Posterior cingulate gyrus (tissue), 11 donors: Measurements from ENCODE around the gene FSTL4.

Experiments used
- DNase-seq, 10 donors: peaks; one replicate each; pipeline versions ENCODE4 v3.0.0 to v3.0.0-alpha.2; 2020 to 2021; ENCODE audit warnings: mixed read lengths in 3 of 10
- intact Hi-C: fragments of 100-400 bp; cut with DNase I; formaldehyde crosslinking; loops from one replicate; pipeline ENCODE4 v1.15.1; 2023

The FSTL4 gene

GRCh38 chr5:133321286-133321832 lies 291.0 kb downstream of the FSTL4 start:
- intact Hi-C loops: no loop called here
- peak in 2 of 10 donors; percentile 42 to 54 for DNase-seq

- no peak for DNase-seq
- intact Hi-C loops: no loop called here
Measured at GRCh38 chr5:133319905-133320520, 292.3 kb downstream of the FSTL4 start.

DNA sequence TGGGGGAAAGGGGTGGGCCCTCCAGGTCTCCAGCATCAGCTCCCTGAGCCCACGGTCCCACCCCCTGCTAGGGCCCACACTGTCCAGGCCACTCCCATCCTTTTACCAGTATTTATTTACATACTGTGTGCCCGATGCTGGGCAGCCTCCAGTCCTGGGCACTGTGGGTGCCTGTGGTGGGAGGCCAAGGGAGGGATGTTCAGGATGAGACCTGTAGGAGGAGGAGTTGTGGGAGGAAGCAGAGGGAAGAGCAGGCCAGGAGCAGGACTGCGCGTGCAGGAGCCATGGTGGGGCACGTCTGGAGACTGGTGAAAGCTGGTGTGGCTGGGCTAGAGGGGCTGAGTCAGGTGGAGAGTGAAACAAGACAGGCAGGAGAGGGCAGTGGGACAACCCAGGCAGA lies 293.1 kb downstream of the FSTL4 start:
- intact Hi-C loops: no loop called here
- peak in 2 of 10 donors; percentile 25 to 41 for DNase-seq

DNA sequence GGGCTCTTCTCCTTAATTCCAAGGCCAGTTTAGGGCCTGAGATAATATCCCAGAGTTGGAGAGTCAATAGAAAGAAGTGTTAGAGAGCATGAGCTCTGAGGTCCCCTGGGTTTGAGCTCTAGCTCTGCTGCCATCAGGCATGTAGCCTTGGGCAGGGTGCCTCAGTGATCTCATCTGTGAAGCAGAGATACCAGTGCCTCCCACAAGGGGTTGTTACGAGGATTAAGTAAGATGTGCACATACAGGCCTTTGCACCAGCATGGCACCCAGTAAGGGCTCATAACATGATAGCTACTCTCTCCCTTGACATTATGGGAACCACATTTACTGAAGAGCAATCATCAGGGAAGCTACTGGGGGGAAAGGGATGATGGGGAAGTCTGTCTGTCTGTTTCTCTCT lies 294.8 kb downstream of the FSTL4 start:
- peak in 1 of 10 donors; percentile 25 for DNase-seq
- intact Hi-C loops: no loop called here

DNA sequence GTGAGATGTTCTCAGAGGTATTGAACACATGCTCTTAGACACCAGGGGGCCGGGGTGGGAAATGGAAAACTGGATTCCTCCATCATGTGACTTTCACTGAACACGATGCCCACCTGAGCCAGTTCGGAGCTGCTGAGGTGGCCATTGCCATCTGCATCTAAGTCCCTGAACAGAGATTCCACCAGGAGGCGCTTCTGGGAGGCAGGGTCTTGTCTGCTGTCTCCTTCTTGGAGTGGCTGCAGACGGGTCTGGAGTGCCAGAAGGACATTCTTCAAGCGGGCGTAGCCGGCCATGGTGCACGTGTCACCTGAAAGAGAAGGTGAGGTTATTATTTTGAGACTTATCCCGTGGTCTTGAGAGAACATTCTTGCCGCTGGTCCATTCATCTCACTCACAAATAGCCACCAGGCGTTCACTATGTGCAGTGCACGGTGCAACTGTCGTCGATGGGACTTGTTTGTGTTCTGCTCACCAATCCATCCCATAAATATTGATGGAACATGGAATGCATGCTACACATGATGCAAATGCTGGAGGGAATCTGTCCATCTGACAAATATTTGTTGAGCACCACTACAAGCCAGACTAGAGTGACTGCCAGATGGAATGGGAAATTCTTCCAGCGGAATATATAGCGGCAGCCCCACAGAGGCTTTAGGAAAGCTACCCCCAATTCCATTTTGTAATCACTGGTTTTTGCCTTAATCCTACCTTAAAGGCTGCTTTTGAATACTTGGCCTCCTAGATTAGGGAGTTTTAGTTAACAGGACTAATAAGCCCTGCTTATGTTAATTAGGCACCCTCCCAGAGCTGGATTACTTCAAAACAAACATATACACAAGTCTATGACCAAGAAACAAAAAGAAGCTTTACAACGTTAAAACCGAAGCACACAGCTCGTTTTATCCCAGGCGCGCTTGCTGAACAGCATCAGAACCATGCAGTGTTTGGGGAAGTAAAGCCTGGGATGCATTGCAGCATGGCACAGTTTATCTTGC lies 295.7 kb downstream of the FSTL4 start:
- DNase-seq: peak in 1 of 10 donors; percentile 57
- intact Hi-C loops: no loop called here

DNA sequence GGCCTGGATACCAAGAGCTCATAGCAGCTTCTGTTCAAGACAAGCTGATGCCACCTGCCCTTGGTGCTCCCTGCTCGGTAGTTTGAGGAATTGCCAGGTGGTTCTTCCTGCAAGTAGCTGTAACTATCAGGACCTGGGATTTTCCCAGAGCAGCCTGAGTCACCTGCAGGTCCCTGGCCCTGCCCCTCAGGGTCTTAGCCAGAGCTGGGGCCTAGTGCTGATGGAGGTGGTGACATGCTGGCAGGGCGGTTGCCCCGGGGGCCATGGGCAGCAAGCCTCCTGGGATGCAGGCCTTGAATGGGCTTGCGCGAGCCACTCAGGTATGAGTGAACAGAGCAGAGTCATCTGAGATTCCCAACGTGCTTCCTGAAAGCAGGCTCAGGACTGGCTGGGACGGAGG lies 298.3 kb downstream of the FSTL4 start:
- no peak for DNase-seq
- intact Hi-C loops: no loop called here

- intact Hi-C loops: no loop called here
- peak in 1 of 10 donors; percentile 1 for DNase-seq
Measured at GRCh38 chr5:133311176-133311575, 301.2 kb downstream of the FSTL4 start.

DNA sequence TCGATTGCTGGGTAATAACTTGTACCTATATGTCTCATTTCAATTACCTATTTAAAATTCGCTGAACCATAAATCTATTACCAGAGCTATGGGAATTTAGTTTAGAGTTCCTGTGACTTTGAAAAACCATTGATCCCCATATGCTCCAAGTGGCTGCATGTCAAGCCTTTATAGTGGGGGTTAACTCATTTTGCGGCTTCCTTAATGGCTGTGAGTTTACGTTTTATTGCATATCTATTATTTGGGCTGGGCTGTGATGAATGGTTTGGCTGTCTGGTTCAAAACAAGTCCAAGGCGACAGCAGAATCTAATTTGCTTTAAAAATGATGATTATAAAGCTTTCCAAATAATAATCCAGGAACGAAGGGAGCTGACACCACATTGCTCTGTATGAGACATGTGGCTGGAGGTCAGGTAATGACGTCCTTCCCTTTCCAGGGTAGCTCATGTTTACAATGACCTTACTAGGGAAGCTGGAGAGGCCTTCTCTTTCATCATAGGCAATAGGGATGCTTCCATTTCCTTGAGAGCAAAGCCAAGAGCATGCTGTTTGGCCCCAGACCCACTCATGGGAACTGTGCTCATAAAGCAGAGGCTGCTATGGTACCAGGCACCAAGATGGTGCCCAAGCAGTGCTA lies 302.2 kb downstream of the FSTL4 start:
- intact Hi-C loops: no loop called here
- DNase-seq: peak in 1 of 10 donors; percentile 4

DNA sequence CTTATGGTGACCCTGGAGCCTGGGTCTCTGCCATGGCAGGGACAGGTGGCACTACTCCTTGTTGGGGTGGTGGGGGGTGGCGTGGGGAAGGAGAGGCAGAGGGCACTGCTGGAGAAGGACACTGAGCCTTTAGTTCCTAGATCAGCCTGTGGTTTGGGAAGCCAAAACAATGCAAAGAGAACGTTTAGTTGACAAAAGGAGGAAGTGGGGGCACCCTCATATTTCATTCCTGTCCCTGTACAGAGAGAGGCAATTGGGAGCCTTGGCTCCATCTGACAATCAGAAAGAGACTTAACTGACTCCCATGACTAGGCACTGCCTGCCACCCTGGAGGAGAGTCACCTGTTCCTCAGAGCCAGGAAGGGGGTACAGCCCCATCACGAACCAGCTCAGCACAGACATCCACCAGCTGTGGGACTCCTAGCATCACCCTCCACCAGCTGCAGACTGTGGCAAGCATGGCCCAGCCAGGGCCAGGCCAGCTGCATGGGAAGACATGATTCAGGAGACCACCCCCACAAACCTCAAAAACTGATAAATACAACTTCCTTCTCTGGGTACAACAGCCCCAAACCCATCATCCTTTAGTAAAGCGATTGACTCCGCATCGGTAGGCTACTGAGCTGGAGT lies 303.1 kb downstream of the FSTL4 start:
- intact Hi-C loops: no loop called here
- peak in 1 of 10 donors; percentile 27 for DNase-seq

- no peak for DNase-seq
- intact Hi-C loops: no loop called here
Measured at GRCh38 chr5:133307275-133307674, 305.1 kb downstream of the FSTL4 start.

DNA sequence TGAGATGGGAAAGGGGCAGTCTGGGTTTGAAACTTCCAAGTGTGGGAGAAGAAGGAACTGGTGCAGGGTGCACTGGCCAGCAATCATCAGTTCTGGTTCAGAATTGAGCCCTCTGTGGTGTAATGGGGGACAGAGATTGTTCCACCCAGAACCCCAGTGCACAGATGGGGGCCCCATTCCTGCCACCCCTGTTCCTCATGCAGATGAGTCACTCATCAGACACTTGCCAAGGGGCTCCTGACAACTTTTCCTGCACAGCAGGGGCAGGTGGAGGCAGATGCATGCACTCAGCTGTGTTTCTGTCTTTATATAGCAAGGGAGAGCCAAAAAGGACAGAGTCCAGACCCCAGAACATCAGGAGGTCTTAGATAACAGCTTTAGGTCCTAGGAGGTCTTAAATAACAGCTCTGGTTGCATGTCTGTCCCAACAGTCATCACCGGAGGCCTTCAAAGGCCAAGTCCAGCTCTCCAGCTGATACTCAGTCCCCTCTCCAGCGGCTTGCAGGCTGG lies 307.6 kb downstream of the FSTL4 start:
- intact Hi-C loops: no loop called here
- peak in 1 of 10 donors; percentile 52 for DNase-seq

DNA sequence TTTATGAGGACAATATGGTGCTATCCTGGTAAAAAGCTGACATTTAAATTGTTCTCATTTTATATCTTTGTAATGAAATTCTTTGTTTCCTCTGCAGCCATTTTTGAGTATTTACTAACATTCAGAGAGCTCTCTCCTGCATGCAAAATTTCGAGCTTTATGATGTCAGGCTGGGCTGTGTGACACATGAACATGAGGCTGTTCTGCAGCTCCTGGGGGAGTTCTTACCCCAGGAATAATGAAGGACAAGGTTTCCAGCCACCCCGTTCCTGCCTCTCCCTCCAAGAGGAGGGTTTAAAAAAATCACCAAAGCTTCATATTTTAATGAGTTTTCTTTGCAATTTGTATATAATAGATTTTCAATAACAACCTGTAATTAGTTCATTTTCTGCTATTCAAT lies 308.2 kb downstream of the FSTL4 start:
- intact Hi-C loops: no loop called here
- DNase-seq: peak in 1 of 10 donors; percentile 25

DNA sequence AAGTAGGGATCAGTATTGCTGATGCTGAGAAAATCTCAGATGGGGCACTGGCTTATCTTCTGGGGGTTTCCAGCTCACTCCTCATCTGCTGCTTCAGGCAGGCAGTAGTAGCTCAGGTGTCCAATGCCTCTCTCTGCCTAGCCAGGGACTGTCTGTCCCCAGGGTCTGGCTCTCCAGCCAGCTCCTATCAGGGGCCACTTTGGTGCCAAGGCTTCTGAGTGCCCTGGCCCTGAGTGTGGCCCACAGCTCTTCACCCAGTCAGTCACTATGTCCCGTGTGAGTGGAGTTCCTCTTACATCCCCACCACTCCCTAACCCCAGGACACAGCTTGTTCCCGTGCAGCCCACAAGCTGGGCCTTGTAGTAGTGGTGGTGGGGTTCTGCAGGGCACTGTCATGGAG lies 309.0 kb downstream of the FSTL4 start:
- intact Hi-C loops: no loop called here
- DNase-seq: no peak

DNA sequence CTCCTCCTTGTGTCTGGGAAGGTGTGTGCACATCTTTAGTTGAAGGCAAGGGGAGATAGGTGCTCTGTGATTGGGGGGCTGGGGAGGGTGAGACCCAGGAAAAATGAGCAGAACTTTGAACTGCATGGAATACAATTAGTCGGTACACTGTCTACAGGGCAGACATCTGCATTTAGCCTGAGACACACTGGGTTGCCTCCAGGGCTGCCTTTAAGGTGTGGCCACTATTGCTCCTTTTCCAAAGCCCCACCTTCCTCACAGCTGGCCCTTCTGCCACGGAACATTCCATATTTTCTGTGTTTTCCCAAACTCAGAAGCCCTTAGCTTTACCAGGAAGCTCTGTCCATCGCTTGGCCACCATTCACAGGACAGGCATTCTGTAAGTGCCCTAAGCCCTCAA lies 312.6 kb downstream of the FSTL4 start:
- DNase-seq: peak in 1 of 10 donors; percentile 2
- intact Hi-C loops: no loop called here

DNA sequence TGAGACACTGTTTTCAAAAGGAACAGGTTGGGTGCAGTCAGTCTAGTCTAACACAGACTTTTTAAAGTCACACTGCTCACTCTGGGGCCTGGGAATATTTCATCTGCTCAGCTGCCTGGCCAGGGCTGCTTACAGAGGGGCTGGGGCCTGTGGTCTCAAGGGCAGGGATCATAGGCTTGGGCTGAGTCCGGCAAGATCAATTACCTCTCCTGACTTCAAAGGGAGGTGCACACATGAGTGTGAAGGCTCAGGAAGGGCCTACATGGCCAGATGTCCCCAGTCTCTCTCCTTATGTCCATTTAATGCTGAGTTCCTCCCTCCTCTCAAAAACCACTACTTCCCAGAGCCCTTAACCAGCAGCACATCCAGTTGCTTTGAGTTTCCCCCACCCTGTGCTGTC lies 313.3 kb downstream of the FSTL4 start:
- DNase-seq: no peak
- intact Hi-C loops: no loop called here

DNA sequence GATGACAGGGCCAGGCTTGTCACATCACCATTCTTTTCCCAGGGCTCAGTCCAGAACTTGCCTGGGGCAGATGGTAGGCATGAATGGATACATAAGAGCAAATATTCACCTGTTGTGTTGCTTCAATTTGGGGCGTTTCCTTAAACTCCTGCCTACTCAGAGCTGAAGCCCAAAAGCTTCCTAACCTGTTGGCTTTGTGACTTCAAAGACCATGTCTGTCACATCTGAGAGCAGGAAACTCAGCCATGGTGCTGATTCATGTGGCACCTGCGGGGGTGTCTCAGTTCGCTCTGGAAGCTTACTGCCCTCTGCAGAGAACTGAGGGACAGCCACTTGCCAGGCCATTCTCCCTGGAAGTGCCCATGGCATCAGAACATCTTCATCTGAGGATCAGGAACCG lies 313.9 kb downstream of the FSTL4 start:
- peak in 1 of 10 donors; percentile 54 for DNase-seq
- intact Hi-C loops: no loop called here

DNA sequence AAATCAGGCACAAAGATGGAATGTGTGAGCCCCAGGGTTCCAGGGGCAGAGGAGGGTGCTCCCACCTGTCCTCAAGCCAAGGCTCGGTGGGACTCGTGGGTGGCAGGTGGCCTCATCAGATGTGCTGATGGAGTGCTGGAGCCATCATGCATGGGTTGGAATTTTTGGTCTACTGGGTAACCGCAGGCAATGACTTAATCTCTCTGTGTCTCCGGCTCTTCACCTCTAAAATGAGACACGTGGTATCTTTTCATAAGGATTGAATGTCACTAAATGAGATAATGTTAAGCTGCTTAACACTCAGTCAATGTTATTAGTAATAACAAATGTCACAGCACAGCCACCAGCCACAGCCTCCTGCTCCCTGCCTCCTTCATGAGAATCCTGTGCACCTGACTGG lies 315.0 kb downstream of the FSTL4 start:
- intact Hi-C loops: no loop called here
- DNase-seq: no peak

DNA sequence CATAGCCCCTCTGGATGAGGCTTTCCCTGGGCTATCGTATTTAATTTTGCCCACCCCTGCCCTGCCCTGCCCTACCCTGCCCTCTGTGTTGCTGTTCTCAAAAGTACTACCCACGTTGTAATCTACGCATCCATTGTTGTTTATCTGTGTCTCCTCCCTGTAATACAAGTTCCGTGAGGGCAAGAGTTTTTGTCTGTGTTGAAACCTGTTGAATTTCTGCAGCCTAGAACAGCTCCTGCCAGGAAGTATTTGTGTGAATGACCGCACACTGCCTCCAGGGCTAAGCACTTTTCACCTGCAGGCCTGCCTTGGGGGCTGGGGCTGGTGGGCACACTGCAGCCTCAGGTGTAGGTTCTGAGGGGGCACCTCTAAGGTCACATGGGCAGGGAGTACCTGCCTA lies 315.7 kb downstream of the FSTL4 start:
- intact Hi-C loops: no loop called here
- DNase-seq: no peak

DNA sequence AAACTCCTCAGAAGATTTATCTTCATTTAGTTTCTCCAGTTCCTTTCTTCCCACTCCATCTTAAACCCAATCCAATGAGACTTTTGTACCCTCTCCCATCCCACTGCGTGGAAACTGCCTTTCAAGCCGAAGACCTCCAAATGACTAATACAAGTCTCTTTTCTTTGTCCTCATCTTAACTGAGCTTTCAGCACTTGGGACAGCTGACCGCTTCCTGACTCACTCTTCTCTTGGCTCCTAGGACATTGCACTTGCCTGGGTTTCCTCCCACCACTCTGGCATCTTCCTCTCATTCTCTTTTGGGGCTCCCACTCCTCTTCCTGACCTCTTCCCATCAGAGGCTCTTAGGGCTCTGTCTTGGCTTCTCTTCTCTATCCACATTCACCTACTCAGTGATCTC lies 316.8 kb downstream of the FSTL4 start:
- intact Hi-C loops: no loop called here
- DNase-seq: peak in 1 of 10 donors; percentile 15

- DNase-seq: peak in 1 of 10 donors; percentile 1
- intact Hi-C loops: no loop called here
Measured at GRCh38 chr5:133294380-133294779, 318.0 kb downstream of the FSTL4 start.
